HepG2 (cell line): ENCODE results near the gene AGRP. TPM values are rescaled to one million over a fixed set of nuclear protein-coding genes. Genes with fewer than 3 reads are reported as not detected.

Experiments
- HNRNPL ChIP-seq: fragments of 200-400 bp; formaldehyde crosslinking; IDR thresholded peaks from 2 replicates; pipeline ENCODE4 v1.6.1; 2017; ENCODE audit warnings: mild to moderate bottlenecking, low read depth, low read length
- PPARG ChIP-seq: conservative IDR thresholded peaks from 2 replicates; pipeline ENCODE4 v1.6.1; 2016; ENCODE audit warnings: missing biosample characterization, missing genetic modification reagents
- RBFOX2 ChIP-seq: fragments of 200-400 bp; formaldehyde crosslinking; IDR thresholded peaks from 2 replicates; pipeline ENCODE4 v1.6.1; 2017; ENCODE audit warnings: low read depth, mild to moderate bottlenecking, low read length
- SMAD1 ChIP-seq: sonication (generic); formaldehyde crosslinking; IDR thresholded peaks from 2 replicates; pipeline ENCODE4 v1.4.0; 2020; ENCODE audit warnings: missing genetic modification reagents, low read depth, mild to moderate bottlenecking, borderline replicate concordance
- SP1 ChIP-seq, 2 experiments: fragments of 450-650 bp in 1 of 2; sonication (generic) in 1 of 2; formaldehyde crosslinking in 1 of 2; IDR thresholded peaks; 2 replicates each; pipeline versions ENCODE4 v1.4.0 to v1.6.1; 2016 to 2020; ENCODE audit warnings: missing genetic modification reagents in 1 of 2
- USF2 ChIP-seq, 2 experiments: sonication (generic) in 1 of 2; formaldehyde crosslinking in 1 of 2; IDR thresholded peaks; 2 replicates each; pipeline versions ENCODE4 v1.5.1 to v1.6.1; 2011 to 2020; ENCODE audit warnings: borderline replicate concordance in 1 of 2, low read depth in 1 of 2, low read length in 1 of 2, mild to moderate bottlenecking in 1 of 2, missing genetic modification reagents in 1 of 2, moderate library complexity in 1 of 2
- ZBED4 ChIP-seq: sonication (generic); formaldehyde crosslinking; IDR thresholded peaks from 2 replicates; pipeline ENCODE4 v1.4.0; 2020; ENCODE audit warnings: missing genetic modification reagents, borderline replicate concordance
- ZMYM2 ChIP-seq: sonication (generic); formaldehyde crosslinking; IDR thresholded peaks from 2 replicates; pipeline ENCODE4 v1.8.0; 2022; ENCODE audit warnings: mild to moderate bottlenecking, missing genetic modification reagents
- ZNF124 ChIP-seq: sonication (generic); formaldehyde crosslinking; IDR thresholded peaks from 2 replicates; pipeline ENCODE4 v1.4.0; 2020; ENCODE audit warnings: missing genetic modification reagents
- ZNF350 ChIP-seq: sonication (generic); formaldehyde crosslinking; IDR thresholded peaks from 2 replicates; pipeline ENCODE4 v1.4.0; 2020; ENCODE audit warnings: mild to moderate bottlenecking, low read depth, missing genetic modification reagents, borderline replicate concordance
- ZNF644 ChIP-seq: IDR thresholded peaks from 2 replicates; pipeline ENCODE4 v1.6.1; 2016; ENCODE audit warnings: low read depth
- ZSCAN25 ChIP-seq: sonication (generic); formaldehyde crosslinking; IDR thresholded peaks from 2 replicates; pipeline ENCODE4 v1.8.0; 2022; ENCODE audit warnings: mild to moderate bottlenecking, missing genetic modification reagents
- polyA plus RNA-seq, 8 experiments: library from polyadenylated mRNA; depleted of rRNA in 3 of 8; stranded (reverse) in 7 of 8; unstranded in 1 of 8; fragments of >200 nt; fragmentation: Illumina TruSeq in 4 of 8; extraction: Trizol in 4 of 8; gene quantifications; 2 replicates each; pipeline versions ENCODE4 v1.2.1 to v1.2.3, GENCODE V29; 2011 to 2016; ENCODE audit warnings: low read depth in 4 of 8, missing spikeins in 1 of 8, mixed read lengths in 1 of 8; ENCODE audit not compliant: insufficient read depth in 1 of 8
- total RNA-seq, 5 experiments: library from RNA; depleted of rRNA; stranded (reverse); fragments of >200 nt; fragmentation: Illumina TruSeq; extraction: Trizol; gene quantifications; 2 replicates each; pipeline ENCODE4 v1.2.3, GENCODE V29; 2016; ENCODE audit warnings: low read depth in 1 of 5
- TF ChIP-seq, protein P1 (sequence below): sonication (generic); formaldehyde crosslinking; IDR thresholded peaks from 2 replicates; pipeline ENCODE4 v1.5.0; 2020; ENCODE audit warnings: mild to moderate bottlenecking, missing genetic modification reagents
- TF ChIP-seq, protein P2 (sequence below): sonication (generic); formaldehyde crosslinking; IDR thresholded peaks from 2 replicates; pipeline ENCODE4 v1.8.0; 2022; ENCODE audit warnings: missing genetic modification reagents, mild to moderate bottlenecking, inconsistent platforms, borderline replicate concordance
- TF ChIP-seq, protein P3 (sequence below): sonication (generic); formaldehyde crosslinking; IDR thresholded peaks from 2 replicates; pipeline ENCODE4 v1.5.0; 2020; ENCODE audit warnings: mild to moderate bottlenecking, missing genetic modification reagents, moderate library complexity

The AGRP gene
- total and polyA plus RNA-seq, 2 of the 13 experiments (the other 11 are each of a cell fraction or from before 2014, with no cell fraction given): not detected

- TF ChIP-seq, protein P1, sequence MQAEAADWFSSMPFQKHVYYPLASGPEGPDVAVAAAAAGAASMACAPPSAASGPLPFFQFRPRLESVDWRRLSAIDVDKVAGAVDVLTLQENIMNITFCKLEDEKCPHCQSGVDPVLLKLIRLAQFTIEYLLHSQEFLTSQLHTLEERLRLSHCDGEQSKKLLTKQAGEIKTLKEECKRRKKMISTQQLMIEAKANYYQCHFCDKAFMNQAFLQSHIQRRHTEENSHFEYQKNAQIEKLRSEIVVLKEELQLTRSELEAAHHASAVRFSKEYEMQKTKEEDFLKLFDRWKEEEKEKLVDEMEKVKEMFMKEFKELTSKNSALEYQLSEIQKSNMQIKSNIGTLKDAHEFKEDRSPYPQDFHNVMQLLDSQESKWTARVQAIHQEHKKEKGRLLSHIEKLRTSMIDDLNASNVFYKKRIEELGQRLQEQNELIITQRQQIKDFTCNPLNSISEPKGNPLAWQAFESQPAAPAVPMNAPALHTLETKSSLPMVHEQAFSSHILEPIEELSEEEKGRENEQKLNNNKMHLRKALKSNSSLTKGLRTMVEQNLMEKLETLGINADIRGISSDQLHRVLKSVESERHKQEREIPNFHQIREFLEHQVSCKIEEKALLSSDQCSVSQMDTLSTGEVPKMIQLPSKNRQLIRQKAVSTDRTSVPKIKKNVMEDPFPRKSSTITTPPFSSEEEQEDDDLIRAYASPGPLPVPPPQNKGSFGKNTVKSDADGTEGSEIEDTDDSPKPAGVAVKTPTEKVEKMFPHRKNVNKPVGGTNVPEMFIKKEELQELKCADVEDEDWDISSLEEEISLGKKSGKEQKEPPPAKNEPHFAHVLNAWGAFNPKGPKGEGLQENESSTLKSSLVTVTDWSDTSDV (CRISPR knock-in tag): no peak
- TF ChIP-seq PPARG (CRISPR knock-in tag) (no peak), ZNF124 (CRISPR knock-in tag) (no peak), ZNF350 (CRISPR knock-in tag) (no peak), HNRNPL (0 out of 2 replicates have a peak, but pooled peaks have one; percentile 11), RBFOX2 (no peak), USF2 (IDR thresholded peaks at IDR 0.05; ENCODE audit: low read depth, low read length) (no peak), USF2 (CRISPR knock-in tag; IDR thresholded peaks at IDR 0.05; ENCODE audit: borderline replicate concordance) (no peak), SP1 (IDR thresholded peaks at IDR 0.05) (no peak), SP1 (CRISPR knock-in tag; IDR thresholded peaks at IDR 0.05) (no peak), ZNF644 (CRISPR knock-in tag) (no peak), ZBED4 (no peak), SMAD1 (no peak), ZSCAN25 (CRISPR knock-in tag) (peak; percentile 58; the same call in 1 of the 2 replicates), ZMYM2 (no peak)
- TF ChIP-seq, protein P2, sequence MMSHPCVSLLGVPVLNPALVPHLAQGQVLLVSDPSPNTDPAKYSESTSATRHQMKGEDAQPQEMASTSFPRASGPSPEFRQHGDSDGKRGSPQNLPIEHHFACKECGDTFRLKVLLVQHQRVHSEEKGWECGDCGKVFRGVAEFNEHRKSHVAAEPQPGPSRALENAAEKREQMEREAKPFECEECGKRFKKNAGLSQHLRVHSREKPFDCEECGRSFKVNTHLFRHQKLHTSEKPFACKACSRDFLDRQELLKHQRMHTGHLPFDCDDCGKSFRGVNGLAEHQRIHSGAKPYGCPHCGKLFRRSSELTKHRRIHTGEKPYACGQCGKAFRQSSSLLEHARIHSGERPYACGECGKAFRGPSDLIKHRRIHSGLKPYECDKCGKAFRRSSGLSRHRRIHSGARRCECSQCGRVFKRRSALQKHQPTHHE (CRISPR knock-in tag): peak; percentile 8; the same call in 1 of the 2 replicates
- TF ChIP-seq, protein P3, sequence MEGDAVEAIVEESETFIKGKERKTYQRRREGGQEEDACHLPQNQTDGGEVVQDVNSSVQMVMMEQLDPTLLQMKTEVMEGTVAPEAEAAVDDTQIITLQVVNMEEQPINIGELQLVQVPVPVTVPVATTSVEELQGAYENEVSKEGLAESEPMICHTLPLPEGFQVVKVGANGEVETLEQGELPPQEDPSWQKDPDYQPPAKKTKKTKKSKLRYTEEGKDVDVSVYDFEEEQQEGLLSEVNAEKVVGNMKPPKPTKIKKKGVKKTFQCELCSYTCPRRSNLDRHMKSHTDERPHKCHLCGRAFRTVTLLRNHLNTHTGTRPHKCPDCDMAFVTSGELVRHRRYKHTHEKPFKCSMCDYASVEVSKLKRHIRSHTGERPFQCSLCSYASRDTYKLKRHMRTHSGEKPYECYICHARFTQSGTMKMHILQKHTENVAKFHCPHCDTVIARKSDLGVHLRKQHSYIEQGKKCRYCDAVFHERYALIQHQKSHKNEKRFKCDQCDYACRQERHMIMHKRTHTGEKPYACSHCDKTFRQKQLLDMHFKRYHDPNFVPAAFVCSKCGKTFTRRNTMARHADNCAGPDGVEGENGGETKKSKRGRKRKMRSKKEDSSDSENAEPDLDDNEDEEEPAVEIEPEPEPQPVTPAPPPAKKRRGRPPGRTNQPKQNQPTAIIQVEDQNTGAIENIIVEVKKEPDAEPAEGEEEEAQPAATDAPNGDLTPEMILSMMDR (CRISPR knock-in tag): peak; percentile 67
Observed at GRCh38 chr16:67445441-67445912, 37.9 kb downstream of the AGRP start (continued).
